ENCODE data around the gene LRRC2.

The LRRC2 gene

GRCh38 chr3:46613313-46614005, 47.4 kb upstream of the LRRC2 start:
- Histone ChIP-seq H3K9me3 (ENCODE audit: insufficient read depth, low read depth, low read length) (no peaks in the 10 kb centered on the region), H3F3A (ENCODE audit: low read depth) (no peaks in the 10 kb centered on the region)
- TF ChIP-seq CTCF (conservative IDR thresholded peaks at IDR 0.05; ENCODE audit: low read length) (no peak), EZH2phosphoT487 (IDR thresholded peaks at IDR 0.05; ENCODE audit: borderline replicate concordance) (no peak)

DNA sequence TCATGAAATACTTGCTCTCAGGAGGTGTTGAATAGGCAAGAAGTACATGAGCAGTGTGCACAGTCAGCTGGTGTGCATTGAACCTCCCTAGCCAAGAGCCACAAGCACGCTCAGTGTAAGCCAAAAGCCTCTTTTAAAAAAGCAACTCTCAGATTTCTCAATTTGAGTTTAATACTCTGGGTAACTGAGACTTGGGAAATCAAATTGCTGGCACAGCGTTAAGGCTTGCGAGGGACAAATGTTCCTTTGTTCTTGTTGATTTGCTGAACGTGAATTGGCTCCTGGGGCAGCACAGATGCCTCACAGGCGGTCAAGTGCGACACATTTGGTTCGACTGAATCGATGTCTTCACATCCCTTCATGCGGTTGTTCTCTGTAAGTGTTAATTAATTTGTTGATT, 46.2 kb upstream of the LRRC2 start, which contains the start of gene FAM240A:
FAM240A (plus strand) TSS at position 202 of the 400 bp plus-strand sequence; CDS start at position 361, 159 bp downstream.
- Histone ChIP-seq H3K9me3 (ENCODE audit: insufficient read depth, low read depth, low read length) (no peaks in the 10 kb centered on the region), H3K36me3 (ENCODE audit: insufficient read depth, low read length) (no peaks in the 10 kb centered on the region), H3K4me2 (ENCODE audit: low read depth, low read length, poor library complexity, severe bottlenecking) (no peak within 1 kb of the TSS), H3K9ac (ENCODE audit: low read depth, low read length, poor library complexity, severe bottlenecking) (no peak within 1 kb of the TSS), H3K79me2 (ENCODE audit: insufficient read depth, low read length) (no peaks in the 10 kb centered on the region), H3K9me2 (replicated peaks; ENCODE audit: low read depth, low read length) (no peaks in the 10 kb centered on the region), H4K20me1 (ENCODE audit: insufficient read depth, low read length, poor library complexity, severe bottlenecking) (no peaks in the 10 kb centered on the region), H3K4me3 (ENCODE audit: low read length, poor library complexity, severe bottlenecking) (no peak within 1 kb of the TSS), H2AFZ (ENCODE audit: low read length) (no peak within 1 kb of the TSS), H3K4me1 (ENCODE audit: insufficient read depth, low read length, poor library complexity, severe bottlenecking) (no peaks in the 10 kb centered on the region), H3K27me3 (ENCODE audit: insufficient read depth, low read length, poor library complexity, severe bottlenecking) (no peaks in the 10 kb centered on the region), H3F3A (ENCODE audit: low read depth) (no peaks in the 10 kb centered on the region)
- no peak for TF ChIP-seq EZH2phosphoT487 (IDR thresholded peaks at IDR 0.05; ENCODE audit: borderline replicate concordance)

More at GRCh38 chr3:46613313-46614005, 47.4 kb upstream of the LRRC2 start:
- Histone ChIP-seq H3K4me2 (ENCODE audit: low read depth, low read length, poor library complexity, severe bottlenecking) (no peak overlapping the region), H2AFZ (ENCODE audit: low read length) (no peak overlapping the region), H3K27me3 (ENCODE audit: insufficient read depth, low read length, poor library complexity, severe bottlenecking) (no peaks in the 10 kb centered on the region), H3K9ac (ENCODE audit: low read depth, low read length, poor library complexity, severe bottlenecking) (no peak overlapping the region), H3K4me3 (ENCODE audit: low read length, poor library complexity, severe bottlenecking) (no peak overlapping the region), H3K9me2 (replicated peaks; ENCODE audit: low read depth, low read length) (no peaks in the 10 kb centered on the region), H4K20me1 (ENCODE audit: insufficient read depth, low read length, poor library complexity, severe bottlenecking) (no peaks in the 10 kb centered on the region), H3K4me1 (ENCODE audit: insufficient read depth, low read length, poor library complexity, severe bottlenecking) (no peaks in the 10 kb centered on the region), H3K36me3 (ENCODE audit: insufficient read depth, low read length) (no peaks in the 10 kb centered on the region), H3K79me2 (ENCODE audit: insufficient read depth, low read length) (no peaks in the 10 kb centered on the region)

GRCh38 chr3:46609944-46610722, 44.0 kb upstream of the LRRC2 start:
- no peaks in the 10 kb centered on the region for H3K36me3 ChIP-seq (ENCODE audit: insufficient read depth, low read length)
- no peaks in the 10 kb centered on the region for H3K9me2 ChIP-seq (replicated peaks; ENCODE audit: low read depth, low read length)
- H3K27me3 ChIP-seq (ENCODE audit: insufficient read depth, low read length, poor library complexity, severe bottlenecking): no peaks in the 10 kb centered on the region
- no peaks in the 10 kb centered on the region for H3F3A ChIP-seq (ENCODE audit: low read depth)
- no peaks in the 10 kb centered on the region for H3K4me1 ChIP-seq (ENCODE audit: insufficient read depth, low read length, poor library complexity, severe bottlenecking)
- H3K9me3 ChIP-seq (ENCODE audit: insufficient read depth, low read depth, low read length): no peaks in the 10 kb centered on the region
- H2AFZ ChIP-seq (ENCODE audit: low read length): no peak overlapping the region
- no peak overlapping the region for H3K9ac ChIP-seq (ENCODE audit: low read depth, low read length, poor library complexity, severe bottlenecking)
- H4K20me1 ChIP-seq (ENCODE audit: insufficient read depth, low read length, poor library complexity, severe bottlenecking): no peaks in the 10 kb centered on the region
- TF ChIP-seq EZH2phosphoT487 (IDR thresholded peaks at IDR 0.05; ENCODE audit: borderline replicate concordance): no peak
- no peaks in the 10 kb centered on the region for H3K79me2 ChIP-seq (ENCODE audit: insufficient read depth, low read length)
- H3K4me2 ChIP-seq (ENCODE audit: low read depth, low read length, poor library complexity, severe bottlenecking): no peak overlapping the region
- H3K4me3 ChIP-seq (ENCODE audit: low read length, poor library complexity, severe bottlenecking): no peak overlapping the region

DNA sequence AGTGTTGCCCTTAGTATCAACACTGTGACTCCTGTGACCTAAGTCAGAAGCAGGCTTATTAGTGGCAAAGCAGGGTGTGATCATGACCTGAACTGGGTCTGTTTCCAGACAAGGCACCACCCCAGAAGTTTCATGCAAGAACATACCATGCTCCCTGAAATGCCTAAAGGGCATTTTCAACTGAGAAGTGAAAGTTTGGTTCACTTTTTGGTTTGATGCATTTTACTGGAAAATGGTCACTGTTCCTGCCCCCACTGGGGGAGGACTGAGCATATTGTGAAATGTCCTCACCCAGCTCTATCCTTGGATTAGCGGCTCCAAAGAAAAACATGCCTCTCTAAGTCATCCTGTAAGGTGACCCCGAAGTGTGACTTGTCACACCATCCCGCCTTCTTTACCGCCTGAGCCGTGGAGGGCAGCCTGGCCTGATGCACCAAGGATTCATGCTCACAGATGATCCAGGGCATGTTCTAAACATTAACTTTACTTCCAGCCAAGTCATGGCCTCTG, 43.2 kb upstream of the LRRC2 start:
- Histone ChIP-seq H3K9me3 (ENCODE audit: insufficient read depth, low read depth, low read length) (no peaks in the 10 kb centered on the region), H3K4me3 (ENCODE audit: low read length, poor library complexity, severe bottlenecking) (no peak overlapping the region), H4K20me1 (ENCODE audit: insufficient read depth, low read length, poor library complexity, severe bottlenecking) (no peaks in the 10 kb centered on the region), H3K9me2 (replicated peaks; ENCODE audit: low read depth, low read length) (no peaks in the 10 kb centered on the region), H3F3A (ENCODE audit: low read depth) (no peaks in the 10 kb centered on the region), H3K27me3 (ENCODE audit: insufficient read depth, low read length, poor library complexity, severe bottlenecking) (no peaks in the 10 kb centered on the region), H3K4me2 (ENCODE audit: low read depth, low read length, poor library complexity, severe bottlenecking) (no peak overlapping the region), H3K79me2 (ENCODE audit: insufficient read depth, low read length) (no peaks in the 10 kb centered on the region), H3K4me1 (ENCODE audit: insufficient read depth, low read length, poor library complexity, severe bottlenecking) (no peaks in the 10 kb centered on the region), H3K36me3 (ENCODE audit: insufficient read depth, low read length) (no peaks in the 10 kb centered on the region), H2AFZ (ENCODE audit: low read length) (no peak overlapping the region), H3K9ac (ENCODE audit: low read depth, low read length, poor library complexity, severe bottlenecking) (no peak overlapping the region)
- TF ChIP-seq CTCF (conservative IDR thresholded peaks at IDR 0.05; ENCODE audit: low read length): no peak
